ENCODE measurements around the gene ETV7.

ETV7 gene

DNA sequence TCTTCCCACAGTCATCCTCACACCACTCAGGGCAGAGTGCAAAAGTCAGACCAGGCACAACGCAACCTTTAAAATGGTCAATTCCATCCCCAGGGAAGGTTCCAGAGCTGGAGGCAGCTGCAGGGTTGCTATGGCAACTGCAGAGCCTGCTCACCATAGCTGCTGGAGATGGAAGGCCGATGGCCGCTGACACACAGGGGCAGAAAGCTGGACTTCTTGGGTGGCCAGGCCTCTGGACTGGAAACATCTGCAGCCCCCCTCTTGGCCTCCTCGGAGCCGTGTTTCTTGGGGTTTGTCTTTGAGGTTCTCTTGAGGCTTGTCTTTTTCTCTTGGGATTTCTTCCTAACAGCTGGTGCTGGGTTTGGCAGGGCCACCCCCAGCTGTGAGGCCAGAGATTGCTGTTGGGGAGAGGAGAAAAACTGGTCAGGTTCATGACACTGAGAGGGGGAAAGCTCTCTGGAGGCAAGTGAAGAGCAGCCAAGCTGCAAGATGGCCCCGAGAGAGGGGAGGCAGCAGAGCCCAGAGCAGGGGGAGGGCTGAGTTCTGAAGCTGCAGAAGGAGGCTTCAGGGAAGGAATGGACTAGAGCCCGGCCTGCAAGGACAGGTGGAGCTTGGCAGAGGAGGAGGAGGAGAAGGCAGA is 61.0 kb downstream of the ETV7 start:
- FAIRE-seq (no peak), DNase-seq (ENCODE audit: insufficient read length, low spot score) (no peak)
- TF ChIP-seq, protein P1, sequence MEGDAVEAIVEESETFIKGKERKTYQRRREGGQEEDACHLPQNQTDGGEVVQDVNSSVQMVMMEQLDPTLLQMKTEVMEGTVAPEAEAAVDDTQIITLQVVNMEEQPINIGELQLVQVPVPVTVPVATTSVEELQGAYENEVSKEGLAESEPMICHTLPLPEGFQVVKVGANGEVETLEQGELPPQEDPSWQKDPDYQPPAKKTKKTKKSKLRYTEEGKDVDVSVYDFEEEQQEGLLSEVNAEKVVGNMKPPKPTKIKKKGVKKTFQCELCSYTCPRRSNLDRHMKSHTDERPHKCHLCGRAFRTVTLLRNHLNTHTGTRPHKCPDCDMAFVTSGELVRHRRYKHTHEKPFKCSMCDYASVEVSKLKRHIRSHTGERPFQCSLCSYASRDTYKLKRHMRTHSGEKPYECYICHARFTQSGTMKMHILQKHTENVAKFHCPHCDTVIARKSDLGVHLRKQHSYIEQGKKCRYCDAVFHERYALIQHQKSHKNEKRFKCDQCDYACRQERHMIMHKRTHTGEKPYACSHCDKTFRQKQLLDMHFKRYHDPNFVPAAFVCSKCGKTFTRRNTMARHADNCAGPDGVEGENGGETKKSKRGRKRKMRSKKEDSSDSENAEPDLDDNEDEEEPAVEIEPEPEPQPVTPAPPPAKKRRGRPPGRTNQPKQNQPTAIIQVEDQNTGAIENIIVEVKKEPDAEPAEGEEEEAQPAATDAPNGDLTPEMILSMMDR (IDR thresholded peaks at IDR 0.05; ENCODE audit: insufficient read depth, missing control alignments): no peak

DNA sequence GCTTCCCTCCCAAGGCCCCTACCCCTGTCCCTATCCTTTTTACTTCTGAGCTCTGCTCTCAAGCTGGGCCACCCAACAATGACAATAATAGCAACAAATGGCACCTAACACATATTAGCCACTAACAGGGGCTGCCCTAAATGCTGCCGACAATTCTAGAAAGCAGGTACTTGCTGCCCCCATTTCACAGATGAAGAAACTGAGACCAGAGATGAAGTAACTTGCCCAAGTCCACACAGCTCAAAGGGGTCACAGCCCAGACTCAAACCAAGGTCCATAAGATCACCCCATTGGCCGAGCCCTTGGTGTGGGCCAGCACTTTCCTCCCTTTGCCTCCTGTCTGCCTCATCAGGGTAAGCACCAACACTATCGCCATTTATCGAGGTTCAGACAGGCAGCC is 62.8 kb downstream of the ETV7 start:
- FAIRE-seq: no peak
- TF ChIP-seq, protein P1 (IDR thresholded peaks at IDR 0.05; ENCODE audit: insufficient read depth, missing control alignments): no peak
- no peak for DNase-seq (ENCODE audit: insufficient read length, low spot score)

DNA sequence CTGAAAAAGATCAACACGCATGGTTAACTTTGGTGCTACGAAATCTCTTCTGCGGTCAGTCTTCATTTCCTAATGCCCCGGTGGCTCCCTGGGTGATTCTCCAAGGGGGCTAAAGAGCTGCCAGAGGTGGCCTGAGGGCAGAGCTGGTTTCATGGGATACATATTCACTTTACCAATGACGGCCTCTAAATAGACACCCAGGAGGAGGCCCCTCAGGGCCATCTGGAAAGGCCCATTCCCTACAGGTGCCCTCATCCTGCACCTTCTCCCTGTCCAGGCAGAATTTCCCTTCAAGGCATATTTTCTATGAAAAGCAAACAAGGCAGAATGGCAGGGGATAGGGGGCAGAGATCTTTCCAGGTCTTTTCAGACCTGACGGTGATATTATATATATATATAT is 63.3 kb downstream of the ETV7 start:
- DNase-seq (ENCODE audit: insufficient read length, low spot score): no peak
- TF ChIP-seq, protein P1 (IDR thresholded peaks at IDR 0.05; ENCODE audit: insufficient read depth, missing control alignments): no peak
- no peak for FAIRE-seq

DNA sequence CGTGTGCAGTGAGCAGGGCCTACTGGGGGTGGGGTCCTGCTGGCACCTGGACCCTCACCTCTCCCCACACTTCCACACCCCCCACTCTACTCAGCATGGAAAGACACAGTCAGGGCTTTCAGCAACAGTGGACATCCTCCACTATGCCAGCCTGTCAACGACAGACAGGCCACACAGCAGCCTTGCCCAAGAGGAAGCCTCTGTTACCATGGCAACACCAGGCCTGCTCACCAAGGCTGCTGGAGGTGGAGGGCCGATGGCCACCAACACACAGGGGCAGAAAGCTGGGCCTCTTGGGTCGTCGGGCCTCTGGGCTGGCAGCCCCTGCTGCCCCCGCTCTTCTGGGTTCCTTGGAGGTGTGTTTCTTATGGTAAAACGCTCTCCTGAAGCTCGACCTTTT is 64.4 kb downstream of the ETV7 start:
- no peak for DNase-seq (ENCODE audit: insufficient read length, low spot score)
- no peak for FAIRE-seq
- TF ChIP-seq, protein P1 (IDR thresholded peaks at IDR 0.05; ENCODE audit: insufficient read depth, missing control alignments): no peak

DNA sequence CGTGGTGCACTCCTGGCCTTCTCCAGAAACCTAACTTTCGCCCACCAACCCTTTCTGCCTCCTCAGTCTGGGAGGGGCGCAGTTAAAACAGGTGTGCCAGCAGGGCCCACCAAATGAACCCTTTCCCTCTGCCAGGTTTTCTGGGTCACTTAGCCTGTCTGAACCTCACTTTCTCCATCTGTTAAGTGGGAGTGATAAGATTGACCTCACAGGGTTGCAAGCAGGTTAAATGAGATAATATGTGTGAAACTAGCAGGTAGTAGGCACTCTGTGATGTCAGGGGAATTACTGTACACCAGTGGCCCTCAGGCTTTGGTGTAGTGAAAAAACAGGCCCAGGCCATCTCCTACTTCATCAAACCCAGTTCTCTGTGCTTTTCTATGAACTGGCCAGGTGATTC is 64.9 kb downstream of the ETV7 start:
- no peak for DNase-seq (ENCODE audit: insufficient read length, low spot score)
- no peak for FAIRE-seq
- TF ChIP-seq, protein P1 (IDR thresholded peaks at IDR 0.05; ENCODE audit: insufficient read depth, missing control alignments): no peak

DNA sequence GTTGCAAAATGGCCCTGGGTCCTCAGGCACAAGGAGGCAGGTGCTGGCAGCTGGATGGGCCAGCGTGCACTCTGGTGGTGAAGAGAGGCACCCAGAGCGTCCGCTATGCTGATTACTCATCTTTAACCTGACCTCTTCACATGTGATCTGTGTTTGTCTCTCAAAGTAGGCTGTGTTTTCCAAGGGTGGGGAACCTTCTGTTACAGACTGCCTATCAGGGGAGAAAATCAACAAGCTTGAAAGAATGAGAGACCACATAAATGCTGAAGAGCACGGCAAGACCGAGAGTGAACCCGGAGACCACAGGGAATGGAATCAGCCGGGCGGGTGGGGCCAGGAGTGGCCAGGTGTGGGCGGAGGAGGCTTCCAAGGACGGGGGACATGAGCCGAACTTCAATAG is 67.0 kb downstream of the ETV7 start:
- FAIRE-seq (no peak), DNase-seq (ENCODE audit: insufficient read length, low spot score) (no peak)
- TF ChIP-seq, protein P1 (IDR thresholded peaks at IDR 0.05; ENCODE audit: insufficient read depth, missing control alignments): no peak

DNA sequence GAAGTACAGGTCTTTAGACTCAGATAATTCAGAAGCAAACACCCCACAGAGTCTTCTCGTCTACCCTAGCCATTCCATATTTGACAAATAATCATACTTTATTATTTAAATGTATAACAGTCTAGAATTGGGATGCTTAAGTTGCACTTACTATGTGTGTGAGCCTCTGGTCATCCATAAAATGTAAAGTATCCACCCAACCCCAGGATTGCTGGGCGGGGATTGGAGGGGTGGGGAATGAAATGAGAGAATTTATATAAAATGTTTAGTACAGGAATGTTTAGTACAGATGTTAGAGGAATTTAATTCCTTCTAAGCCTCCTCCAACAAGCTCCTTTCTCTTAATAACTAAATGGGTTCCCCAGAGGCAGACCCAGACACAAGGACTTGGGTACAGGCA is 67.6 kb downstream of the ETV7 start:
- no peak for FAIRE-seq
- TF ChIP-seq, protein P1 (IDR thresholded peaks at IDR 0.05; ENCODE audit: insufficient read depth, missing control alignments): no peak

More for the DNA sequence above, 67.6 kb downstream of the ETV7 start:
- no peak for DNase-seq (ENCODE audit: insufficient read length, low spot score)
